ENCODE data around the gene CRIP3. TPM values are rescaled to one million over a fixed set of nuclear protein-coding genes. Genes with fewer than 3 reads are reported as not detected.

Gene CRIP3
- total and polyA plus RNA-seq, 2 of the 13 experiments (the other 11 are each of a cell fraction or from before 2014, with no cell fraction given): 6.3 to 9.3 TPM

- in situ Hi-C loops (cut with HindIII; ENCODE audit: extremely low pct_ligation_motif_present, low pct_unique_long_range_greater_than_20kb): no loop called here
- Histone ChIP-seq H3K27ac (ENCODE audit: extremely low read length, insufficient read depth, low read length) (no peak overlapping the region), H3K4me2 (ENCODE audit: low read depth, low read length) (no peak overlapping the region), H3K9me3 (ENCODE audit: low read length) (no peaks in the 10 kb centered on the region), H3K79me2 (ENCODE audit: insufficient read depth, low read length) (no peaks in the 10 kb centered on the region), H4K20me1 (ENCODE audit: insufficient read depth, low read length) (no peaks in the 10 kb centered on the region), H3K36me3 (replicated peaks in 1 of 2; ENCODE audit: control insufficient read depth in 1 of 2, insufficient read depth in 2 of 2, low read length in 2 of 2) (no peaks in the 10 kb centered on the region), H2AFZ (ENCODE audit: low read length) (no peak overlapping the region), H3K4me3 (replicated peaks in 1 of 3; ENCODE audit: insufficient read depth in 1 of 3, low read depth in 2 of 3, low read length in 3 of 3) (no peak overlapping the region), H3K9ac (ENCODE audit: insufficient read depth, low read depth, low read length) (no peak overlapping the region), H3K4me1 (ENCODE audit: insufficient read depth, low read length) (peaks cover 26% of the 10 kb centered on the region), H3K27me3 (ENCODE audit: control insufficient read depth in 1 of 2, insufficient read depth in 2 of 2, low read length in 2 of 2) (no peaks in the 10 kb centered on the region)
- ATAC-seq (no peak), FAIRE-seq (no peak), DNase-seq (ENCODE audit: low spot score) (no peak)
- intact Hi-C loops (cut with micrococcal nuclease; ENCODE audit: unreplicated experiment): no loop called here
- no TSS peak for BruUV-seq (replicated peaks)
- POLR2A ChIA-PET: no interaction called here
- WGBS (ENCODE audit: low lambda C conversion rate): 2% methylated on average over 1 of the region's 1 CpG
- TF ChIP-seq RARA (CRISPR knock-in tag; IDR thresholded peaks at IDR 0.05) (no peak), ELF1 (CRISPR knock-in tag; IDR thresholded peaks at IDR 0.05) (no peak), ZNF326 (CRISPR knock-in tag; IDR thresholded peaks at IDR 0.05; ENCODE audit: borderline replicate concordance) (no peak), ZFP36L2 (CRISPR knock-in tag; IDR thresholded peaks at IDR 0.05) (no peak), SOX6 (IDR thresholded peaks at IDR 0.05) (no peak), SOX6 (CRISPR knock-in tag; IDR thresholded peaks at IDR 0.05) (no peak), ZFYVE20 (CRISPR knock-in tag; IDR thresholded peaks at IDR 0.05; ENCODE audit: borderline replicate concordance, low read depth) (no peak), FIP1L1 (IDR thresholded peaks at IDR 0.05; ENCODE audit: borderline replicate concordance, insufficient read depth, low read depth, low read length) (no peak), ZNF639 (CRISPR knock-in tag; conservative IDR thresholded peaks at IDR 0.05) (no peak), ZBTB8A (CRISPR knock-in tag; IDR thresholded peaks at IDR 0.05; ENCODE audit: borderline replicate concordance, low read depth) (no peak), ZNF253 (CRISPR knock-in tag; IDR thresholded peaks at IDR 0.05; ENCODE audit: borderline replicate concordance) (no peak), ZNF12 (CRISPR knock-in tag; IDR thresholded peaks at IDR 0.05) (no peak), ZNF572 (CRISPR knock-in tag; IDR thresholded peaks at IDR 0.05) (no peak), CC2D1A (CRISPR knock-in tag; IDR thresholded peaks at IDR 0.05) (no peak), ZNF260 (CRISPR knock-in tag; IDR thresholded peaks at IDR 0.05; ENCODE audit: borderline replicate concordance, low read depth) (no peak), NR2F6 (IDR thresholded peaks at IDR 0.05) (no peak), NR2F6 (CRISPR knock-in tag; IDR thresholded peaks at IDR 0.05) (no peak), PAWR (CRISPR knock-in tag; IDR thresholded peaks at IDR 0.05; ENCODE audit: borderline replicate concordance) (no peak)
- TF ChIP-seq, protein P1, sequence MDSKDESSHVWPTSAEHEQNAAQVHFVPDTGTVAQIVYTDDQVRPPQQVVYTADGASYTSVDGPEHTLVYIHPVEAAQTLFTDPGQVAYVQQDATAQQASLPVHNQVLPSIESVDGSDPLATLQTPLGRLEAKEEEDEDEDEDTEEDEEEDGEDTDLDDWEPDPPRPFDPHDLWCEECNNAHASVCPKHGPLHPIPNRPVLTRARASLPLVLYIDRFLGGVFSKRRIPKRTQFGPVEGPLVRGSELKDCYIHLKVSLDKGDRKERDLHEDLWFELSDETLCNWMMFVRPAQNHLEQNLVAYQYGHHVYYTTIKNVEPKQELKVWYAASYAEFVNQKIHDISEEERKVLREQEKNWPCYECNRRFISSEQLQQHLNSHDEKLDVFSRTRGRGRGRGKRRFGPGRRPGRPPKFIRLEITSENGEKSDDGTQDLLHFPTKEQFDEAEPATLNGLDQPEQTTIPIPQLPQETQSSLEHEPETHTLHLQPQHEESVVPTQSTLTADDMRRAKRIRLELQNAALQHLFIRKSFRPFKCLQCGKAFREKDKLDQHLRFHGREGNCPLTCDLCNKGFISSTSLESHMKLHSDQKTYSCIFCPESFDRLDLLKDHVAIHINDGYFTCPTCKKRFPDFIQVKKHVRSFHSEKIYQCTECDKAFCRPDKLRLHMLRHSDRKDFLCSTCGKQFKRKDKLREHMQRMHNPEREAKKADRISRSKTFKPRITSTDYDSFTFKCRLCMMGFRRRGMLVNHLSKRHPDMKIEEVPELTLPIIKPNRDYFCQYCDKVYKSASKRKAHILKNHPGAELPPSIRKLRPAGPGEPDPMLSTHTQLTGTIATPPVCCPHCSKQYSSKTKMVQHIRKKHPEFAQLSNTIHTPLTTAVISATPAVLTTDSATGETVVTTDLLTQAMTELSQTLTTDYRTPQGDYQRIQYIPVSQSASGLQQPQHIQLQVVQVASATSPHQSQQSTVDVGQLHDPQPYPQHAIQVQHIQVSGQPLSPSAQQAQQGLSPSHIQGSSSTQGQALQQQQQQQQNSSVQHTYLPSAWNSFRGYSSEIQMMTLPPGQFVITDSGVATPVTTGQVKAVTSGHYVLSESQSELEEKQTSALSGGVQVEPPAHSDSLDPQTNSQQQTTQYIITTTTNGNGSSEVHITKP (CRISPR knock-in tag; IDR thresholded peaks at IDR 0.05; ENCODE audit: low read depth): no peak
- CTCF ChIA-PET (ENCODE audit: low intra/inter-chr PET ratio, low total read pairs): no interaction called here
Measured at GRCh38 chr6:43325876-43326275, 17.2 kb upstream of the CRIP3 start.
